ENCODE measurements around the gene RAB40AL.
"Not testable (repeated sequence)": the region's sequence is repeated elsewhere in the genome, so short reads cannot be mapped to it uniquely, and the experiment has no call there.

RAB40AL gene

GRCh38 chrX:102966701-102967100, 29.6 kb downstream of the RAB40AL start:
- TF ChIP-seq CTCF (IDR thresholded peaks at IDR 0.05; ENCODE audit: low read depth, low read length), result no peak
- H3K4me3 ChIP-seq (replicated peaks in 1 of 2; ENCODE audit: low read depth in 2 of 2, low read length in 2 of 2), result no peak overlapping the region
- DNase-seq (ENCODE audit: low read depth in 2 of 2), result peak in 1 of 2 donors; percentile 65

- no peak for TF ChIP-seq CTCF (IDR thresholded peaks at IDR 0.05; ENCODE audit: low read depth, low read length)
- no peak for DNase-seq (ENCODE audit: low read depth in 2 of 2)
- no peak overlapping the region for H3K4me3 ChIP-seq (replicated peaks in 1 of 2; ENCODE audit: low read depth in 2 of 2, low read length in 2 of 2)
These were observed 31.1 kb downstream of the RAB40AL start for GRCh38 chrX:102968216-102968615.

DNA sequence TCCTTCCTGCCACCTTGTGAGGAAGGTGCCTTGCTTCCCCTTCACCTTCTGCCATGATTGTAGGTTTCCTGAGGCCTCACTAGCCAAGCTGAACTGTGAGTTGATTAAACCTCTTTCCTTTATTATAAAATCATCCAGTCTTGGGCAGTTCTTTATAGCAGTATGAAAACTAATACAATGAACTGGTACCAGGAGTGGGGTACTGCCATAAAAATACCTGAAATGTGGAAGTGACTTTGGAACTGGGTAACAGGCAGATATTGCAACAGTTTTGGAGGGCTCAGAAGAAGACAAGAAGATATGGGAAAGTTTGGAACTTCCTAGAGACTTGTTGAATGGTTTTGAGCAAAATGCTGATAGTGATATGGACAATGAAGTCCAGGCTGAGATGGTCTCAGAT, 34.5 kb downstream of the RAB40AL start:
- not testable (repeated sequence) for DNase-seq (ENCODE audit: low read depth in 2 of 2); H3K4me3 ChIP-seq (replicated peaks in 1 of 2; ENCODE audit: low read depth in 2 of 2, low read length in 2 of 2)

GRCh38 chrX:102975016-102975415, 37.9 kb downstream of the RAB40AL start:
- TF ChIP-seq CTCF (IDR thresholded peaks at IDR 0.05; ENCODE audit: low read depth, low read length), result no peak
- DNase-seq (ENCODE audit: low read depth in 2 of 2), result peak in 1 of 2 donors; percentile 6
- no peak overlapping the region for H3K4me3 ChIP-seq (replicated peaks in 1 of 2; ENCODE audit: low read depth in 2 of 2, low read length in 2 of 2)

GRCh38 chrX:102976286-102976685, 39.2 kb downstream of the RAB40AL start:
- no peak overlapping the region for H3K4me3 ChIP-seq (replicated peaks in 1 of 2; ENCODE audit: low read depth in 2 of 2, low read length in 2 of 2)
- peak in 1 of 2 donors; percentile 34 for DNase-seq (ENCODE audit: low read depth in 2 of 2)
- TF ChIP-seq CTCF (IDR thresholded peaks at IDR 0.05; ENCODE audit: low read depth, low read length), result no peak

GRCh38 chrX:102976793-102977495, 39.9 kb downstream of the RAB40AL start:
- TF ChIP-seq CTCF (IDR thresholded peaks at IDR 0.05; ENCODE audit: low read depth, low read length), result no peak
- peak in 1 of 2 donors; percentile 36 for DNase-seq (ENCODE audit: low read depth in 2 of 2)
- no peak overlapping the region for H3K4me3 ChIP-seq (replicated peaks in 1 of 2; ENCODE audit: low read depth in 2 of 2, low read length in 2 of 2)

GRCh38 chrX:102978594-102978993, 41.5 kb downstream of the RAB40AL start:
- TF ChIP-seq CTCF (IDR thresholded peaks at IDR 0.05; ENCODE audit: low read depth, low read length), result no peak
- DNase-seq (ENCODE audit: low read depth in 2 of 2), result no peak
- no peak overlapping the region for H3K4me3 ChIP-seq (replicated peaks in 1 of 2; ENCODE audit: low read depth in 2 of 2, low read length in 2 of 2)

Measured in cardiac fibroblast (primary cell).